Psoas muscle (tissue), 8 donors: ENCODE data around the gene CLN3. TPM values are rescaled to one million over a fixed set of nuclear protein-coding genes. Genes with fewer than 3 reads are reported as not detected.
"Not testable (repeated sequence)": the region's sequence is repeated elsewhere in the genome, so short reads cannot be mapped to it uniquely, and the experiment has no call there.

Source experiments
- ATAC-seq, 4 donors: fragments of 200-7000 bp; cut with Tn5 transposase; one replicate each; pipeline ENCODE4 v1.9.1; 2020; ENCODE audit warnings: moderate library complexity in 3 of 4, mild to moderate bottlenecking in 2 of 4
- DNase-seq, 2 donors: peaks; one replicate each; pipeline ENCODE4 v3.0.0-alpha.2; 2020
- H3K27ac ChIP-seq: fragments of 200-600 bp; one replicate; pipeline ENCODE4 v1.8.0; 2022
- H3K27me3 ChIP-seq, 3 donors: fragments of 200-600 bp in 1 of 3; one replicate each; pipeline versions ENCODE4 v1.6.1 to v1.8.0; 2013 to 2022; ENCODE audit warnings: low read length in 2 of 3, mild to moderate bottlenecking in 2 of 3, moderate library complexity in 1 of 3; ENCODE audit not compliant: insufficient read depth in 3 of 3
- H3K36me3 ChIP-seq, 2 donors: fragments of 200-600 bp in 1 of 2; one replicate each; pipeline versions ENCODE4 v1.6.1 to v1.8.0; 2013 to 2022; ENCODE audit warnings: low read depth in 1 of 2, mild to moderate bottlenecking in 1 of 2, moderate library complexity in 1 of 2; ENCODE audit not compliant: insufficient read depth in 1 of 2
- H3K4me1 ChIP-seq: fragments of 200-600 bp; one replicate; pipeline ENCODE4 v1.8.0; 2022
- H3K4me3 ChIP-seq: fragments of 200-600 bp; one replicate; pipeline ENCODE4 v1.8.0; 2022; ENCODE audit warnings: mild to moderate bottlenecking
- H3K9me3 ChIP-seq: fragments of 200-600 bp; one replicate; pipeline ENCODE4 v1.8.0; 2022
- WGBS, 3 donors: extraction: QIAGEN DNeasy Blood & Tissue Kit; methylation state at CpG; one replicate each; pipeline versions ENCODE4 v1.1.6 to v1.1.7; 2013; 5-methylcytosine and 5-hydroxymethylcytosine counted together
- intact Hi-C, 2 donors: fragments of 100-400 bp; cut with DNase I; formaldehyde crosslinking; loops; one replicate each; pipeline versions ENCODE4 v1.11.0 to v1.14.2; 2022
- polyA plus RNA-seq, 3 donors: library from polyadenylated mRNA; stranded (reverse); fragments of 200-250 nt; gene quantifications; one replicate each; pipeline ENCODE4 v1.2.3, GENCODE V29; 2013
- total RNA-seq, 4 donors: library from RNA; stranded (reverse); fragmentation: NEBNext Ultra II Directional in 2 of 4; extraction: Animal tissue kit (Norgen Biotek cat#: 25700) in 2 of 4; gene quantifications; one replicate each; pipeline versions ENCODE4 v1.2.1 to v1.2.4, GENCODE V29; 2021 to 2023
- TF ChIP-seq, protein P1 (sequence below): fragments of 200-600 bp; IDR thresholded peaks from one replicate; pipeline ENCODE4 v1.8.0; 2022; ENCODE audit warnings: antibody characterized with exemption
- donor health status: healthy with polysubstance abuse.
- donor health status: DM: no; HTN: no; CAD: no; lungs with moderate emphysema.
- donor health status: Bipolar disorder and iron deficiency.
- donor health status: healthy.
- donor health status: DM: yes; HTN: yes; CAD: no.
- donor health status: DM: no; HTN: no; CAD: no.
- donor health status: DM: no; HTN: no; CAD: no.
- donor health status: DM: yes; HTN: yes; CAD: no.

CLN3 gene
- total and polyA plus RNA-seq, 7 donors = 10.8 to 29.3 (median 15.3) TPM

GRCh38 chr16:28504707-28505404, 13.0 kb upstream of the CLN3 start:
- Histone ChIP-seq H3K27me3 (peaks cover 0 to 10% (median 0%) of the 10 kb centered on the region in 3 donors), H3K9me3 (no peaks in the 10 kb centered on the region), H3K4me1 (no peaks in the 10 kb centered on the region), H3K27ac (no peak overlapping the region), H3K36me3 (no peaks in the 10 kb centered on the region), H3K4me3 (no peak overlapping the region)
- 47 to 56% (median 53%) methylated on average over 8 of the region's 8 CpGs for WGBS, 3 donors
- intact Hi-C loops = no loop called here
- DNase-seq (no peak), ATAC-seq (no peak)
- TF ChIP-seq, protein P1, sequence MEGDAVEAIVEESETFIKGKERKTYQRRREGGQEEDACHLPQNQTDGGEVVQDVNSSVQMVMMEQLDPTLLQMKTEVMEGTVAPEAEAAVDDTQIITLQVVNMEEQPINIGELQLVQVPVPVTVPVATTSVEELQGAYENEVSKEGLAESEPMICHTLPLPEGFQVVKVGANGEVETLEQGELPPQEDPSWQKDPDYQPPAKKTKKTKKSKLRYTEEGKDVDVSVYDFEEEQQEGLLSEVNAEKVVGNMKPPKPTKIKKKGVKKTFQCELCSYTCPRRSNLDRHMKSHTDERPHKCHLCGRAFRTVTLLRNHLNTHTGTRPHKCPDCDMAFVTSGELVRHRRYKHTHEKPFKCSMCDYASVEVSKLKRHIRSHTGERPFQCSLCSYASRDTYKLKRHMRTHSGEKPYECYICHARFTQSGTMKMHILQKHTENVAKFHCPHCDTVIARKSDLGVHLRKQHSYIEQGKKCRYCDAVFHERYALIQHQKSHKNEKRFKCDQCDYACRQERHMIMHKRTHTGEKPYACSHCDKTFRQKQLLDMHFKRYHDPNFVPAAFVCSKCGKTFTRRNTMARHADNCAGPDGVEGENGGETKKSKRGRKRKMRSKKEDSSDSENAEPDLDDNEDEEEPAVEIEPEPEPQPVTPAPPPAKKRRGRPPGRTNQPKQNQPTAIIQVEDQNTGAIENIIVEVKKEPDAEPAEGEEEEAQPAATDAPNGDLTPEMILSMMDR = no peak

- no peak for ATAC-seq
- TF ChIP-seq, protein P1 = no peak
- H3K4me1 ChIP-seq = no peaks in the 10 kb centered on the region
- DNase-seq = no peak
- no peaks in the 10 kb centered on the region for H3K9me3 ChIP-seq
- 68 to 81% (median 79%) methylated on average over 11 to 15 of the region's 15 CpGs for WGBS, 3 donors
- no peak overlapping the region for H3K4me3 ChIP-seq
- H3K36me3 ChIP-seq = no peaks in the 10 kb centered on the region
- peaks cover 0 to 10% (median 0%) of the 10 kb centered on the region in 3 donors for H3K27me3 ChIP-seq
- intact Hi-C loops = no loop called here
- no peak overlapping the region for H3K27ac ChIP-seq
These were observed 11.8 kb upstream of the CLN3 start for GRCh38 chr16:28503470-28504259.

GRCh38 chr16:28502290-28502689, 10.4 kb upstream of the CLN3 start:
- Histone ChIP-seq H3K27ac (no peak overlapping the region), H3K36me3 (no peaks in the 10 kb centered on the region), H3K4me3 (no peak overlapping the region), H3K27me3 (peaks cover 0 to 8% (median 0%) of the 10 kb centered on the region in 3 donors), H3K9me3 (no peaks in the 10 kb centered on the region), H3K4me1 (no peaks in the 10 kb centered on the region)
- no peak for DNase-seq
- 76 to 92% (median 82%) methylated on average over 2 of the region's 2 CpGs for WGBS, 3 donors
- intact Hi-C loops = no loop called here
- TF ChIP-seq, protein P1 = no peak
- ATAC-seq = no peak

- H3K27me3 ChIP-seq = peaks cover 0 to 4% (median 0%) of the 10 kb centered on the region in 3 donors
- no peaks in the 10 kb centered on the region for H3K36me3 ChIP-seq
- no peaks in the 10 kb centered on the region for H3K9me3 ChIP-seq
- intact Hi-C loops = no loop called here
- TF ChIP-seq, protein P1 = no peak
- no peaks in the 10 kb centered on the region for H3K4me1 ChIP-seq
- ATAC-seq (no peak), DNase-seq (no peak)
- WGBS, 3 donors = 78 to 83% (median 82%) methylated on average over 18 to 19 of the region's 19 CpGs
- H3K27ac ChIP-seq = no peak overlapping the region
- no peak overlapping the region for H3K4me3 ChIP-seq
These were observed 9.7 kb upstream of the CLN3 start for GRCh38 chr16:28501258-28502232.

GRCh38 chr16:28500476-28501180, 8.8 kb upstream of the CLN3 start:
- ATAC-seq, DNase-seq, H3K4me3 ChIP-seq, H3K27me3 ChIP-seq, H3K9me3 ChIP-seq, H3K27ac ChIP-seq, H3K36me3 ChIP-seq, intact Hi-C loops, H3K4me1 ChIP-seq: not testable (repeated sequence)
- WGBS, 3 donors = 73 to 80% (median 76%) methylated on average over 18 of the region's 18 CpGs
